Omental fat pad (tissue), 4 donors: ENCODE results near the gene WFDC12. TPM values are rescaled to one million over a fixed set of nuclear protein-coding genes. Genes with fewer than 3 reads are reported as not detected.

Experiments
- ATAC-seq: fragments of 150-250 bp; one replicate; pipeline ENCODE4 v1.9.1; 2016; ENCODE audit warnings: mild to moderate bottlenecking, moderate library complexity; ENCODE audit not compliant: low FRiP score
- DNase-seq: peaks from one replicate; pipeline ENCODE4 v3.0.0-alpha.2; 2019; ENCODE audit warnings: low spot score
- total RNA-seq, 4 donors: library from RNA; depleted of rRNA; stranded (reverse); fragments of >200 nt; gene quantifications; one replicate each; pipeline ENCODE4 v1.1.0, GENCODE V29; 2016
- TF ChIP-seq, protein P1 (sequence below), 3 donors: fragments of 450-650 bp; IDR thresholded peaks; one replicate each; pipeline ENCODE4 v1.5.1; 2016 to 2017; ENCODE audit warnings: antibody characterized with exemption in 3 of 3, mild to moderate bottlenecking in 3 of 3, moderate library complexity in 2 of 3

The WFDC12 gene
- total RNA-seq, 4 donors from 2014 or later = not detected

DNA sequence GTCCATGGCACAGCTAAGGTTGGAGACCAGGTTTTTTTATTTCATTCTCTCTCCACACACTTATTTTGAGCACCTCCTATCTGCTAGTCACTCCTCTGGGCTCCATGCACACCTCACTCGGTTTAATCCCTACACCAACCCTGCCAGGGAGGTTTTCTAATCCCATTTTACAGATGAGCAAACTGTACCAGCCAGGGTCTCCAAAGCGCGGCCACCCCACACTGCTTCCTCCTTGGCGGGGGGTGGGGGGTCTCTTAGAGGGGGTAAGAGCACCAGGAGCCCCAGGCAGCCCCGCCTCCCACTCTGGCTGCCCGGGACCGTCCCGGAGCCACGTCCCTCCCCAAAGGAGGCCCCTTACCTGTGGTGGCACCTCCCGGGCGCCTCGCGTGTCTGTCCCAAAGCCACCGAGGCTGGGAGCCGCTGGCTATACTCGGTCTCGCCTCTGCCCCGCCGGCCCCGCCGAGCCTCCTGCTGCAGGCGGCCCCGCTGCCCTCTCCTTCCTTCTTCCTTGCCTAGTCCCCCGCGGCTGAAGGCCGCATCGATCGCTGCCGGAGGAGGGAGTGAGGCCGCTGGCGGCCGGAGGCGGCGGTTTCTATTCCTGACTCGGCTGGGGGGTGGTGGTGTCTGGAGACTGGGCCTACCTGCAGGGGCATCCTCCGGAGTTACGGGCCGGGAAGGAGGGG, 23.6 kb downstream of the WFDC12 start, which contains the start of gene KCNS1:
Gene KCNS1 (minus strand): TSS at position 565 of the 683 bp plus-strand sequence. CDS start 1,891 bp downstream, outside the sequence.
- TF ChIP-seq, protein P1, sequence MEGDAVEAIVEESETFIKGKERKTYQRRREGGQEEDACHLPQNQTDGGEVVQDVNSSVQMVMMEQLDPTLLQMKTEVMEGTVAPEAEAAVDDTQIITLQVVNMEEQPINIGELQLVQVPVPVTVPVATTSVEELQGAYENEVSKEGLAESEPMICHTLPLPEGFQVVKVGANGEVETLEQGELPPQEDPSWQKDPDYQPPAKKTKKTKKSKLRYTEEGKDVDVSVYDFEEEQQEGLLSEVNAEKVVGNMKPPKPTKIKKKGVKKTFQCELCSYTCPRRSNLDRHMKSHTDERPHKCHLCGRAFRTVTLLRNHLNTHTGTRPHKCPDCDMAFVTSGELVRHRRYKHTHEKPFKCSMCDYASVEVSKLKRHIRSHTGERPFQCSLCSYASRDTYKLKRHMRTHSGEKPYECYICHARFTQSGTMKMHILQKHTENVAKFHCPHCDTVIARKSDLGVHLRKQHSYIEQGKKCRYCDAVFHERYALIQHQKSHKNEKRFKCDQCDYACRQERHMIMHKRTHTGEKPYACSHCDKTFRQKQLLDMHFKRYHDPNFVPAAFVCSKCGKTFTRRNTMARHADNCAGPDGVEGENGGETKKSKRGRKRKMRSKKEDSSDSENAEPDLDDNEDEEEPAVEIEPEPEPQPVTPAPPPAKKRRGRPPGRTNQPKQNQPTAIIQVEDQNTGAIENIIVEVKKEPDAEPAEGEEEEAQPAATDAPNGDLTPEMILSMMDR (IDR thresholded peaks at IDR 0.05) = no peak
- ATAC-seq (no peak), DNase-seq (no peak)

DNA sequence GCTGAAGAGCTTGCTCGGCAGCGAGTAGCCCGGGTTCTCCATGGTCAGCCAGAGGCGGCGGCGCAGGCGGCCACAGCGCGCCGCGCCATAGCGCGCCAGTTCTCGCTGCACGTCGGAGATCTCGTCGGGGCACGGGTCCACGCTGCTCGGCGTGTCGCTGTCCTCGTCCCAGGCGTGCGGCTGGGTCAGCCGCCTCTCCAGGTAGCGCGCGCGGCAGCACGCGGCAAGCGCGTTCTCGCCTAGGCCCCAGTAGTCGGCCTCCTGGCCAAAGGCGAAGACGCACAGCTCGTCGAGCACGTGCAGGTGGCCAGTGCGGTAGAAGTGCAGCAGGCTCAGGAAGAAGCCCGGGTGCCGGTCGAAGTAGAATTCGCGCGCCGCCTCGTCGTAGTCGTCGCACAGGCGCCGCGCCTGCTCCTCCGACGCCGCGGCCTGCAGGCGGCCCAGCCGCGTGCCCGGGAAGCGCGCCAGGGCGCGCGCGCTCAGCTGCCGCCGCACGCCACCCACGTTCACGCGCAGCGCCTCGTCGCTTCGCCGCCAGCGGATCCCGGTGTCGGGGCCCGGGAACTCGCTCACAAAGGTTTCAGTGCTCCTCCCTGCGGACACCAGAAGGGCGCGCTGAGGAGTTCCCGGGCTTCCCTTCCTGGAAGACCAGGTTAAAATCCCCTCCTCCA, 26.0 kb downstream of the WFDC12 start:
- TF ChIP-seq, protein P1 (IDR thresholded peaks at IDR 0.05) = no peak
- DNase-seq (no peak), ATAC-seq (no peak)

DNA sequence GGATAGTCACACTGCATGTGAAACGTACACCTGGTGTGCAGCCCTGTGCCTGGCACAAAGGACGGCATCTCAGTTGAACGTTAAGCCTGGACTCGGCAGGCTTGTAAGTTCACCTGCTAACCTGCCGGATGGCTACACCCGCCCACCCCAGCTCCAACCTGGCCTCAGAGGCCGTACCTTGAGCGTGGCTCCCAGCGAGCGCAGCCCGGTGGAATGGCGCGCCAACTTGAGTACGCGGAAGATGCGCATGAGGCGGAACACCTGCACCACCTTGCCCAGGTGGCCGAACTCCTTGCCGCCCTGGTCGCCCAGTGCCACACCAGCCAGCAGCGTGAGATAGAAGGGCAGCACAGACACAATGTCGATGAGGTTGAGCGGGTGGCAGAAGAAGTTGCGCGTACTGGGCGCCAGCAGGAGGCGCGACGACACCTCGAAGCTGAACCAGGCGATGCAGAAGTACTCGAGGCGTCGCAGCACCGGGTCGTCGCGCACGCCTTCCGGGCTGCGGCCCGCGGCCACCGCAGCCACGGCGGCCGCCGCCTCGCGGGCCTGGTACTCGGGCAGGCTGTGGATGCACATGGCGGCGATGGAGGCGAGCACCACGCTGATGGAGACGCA, 26.7 kb downstream of the WFDC12 start:
- TF ChIP-seq, protein P1 (IDR thresholded peaks at IDR 0.05) = no peak
- DNase-seq (no peak), ATAC-seq (no peak)

DNA sequence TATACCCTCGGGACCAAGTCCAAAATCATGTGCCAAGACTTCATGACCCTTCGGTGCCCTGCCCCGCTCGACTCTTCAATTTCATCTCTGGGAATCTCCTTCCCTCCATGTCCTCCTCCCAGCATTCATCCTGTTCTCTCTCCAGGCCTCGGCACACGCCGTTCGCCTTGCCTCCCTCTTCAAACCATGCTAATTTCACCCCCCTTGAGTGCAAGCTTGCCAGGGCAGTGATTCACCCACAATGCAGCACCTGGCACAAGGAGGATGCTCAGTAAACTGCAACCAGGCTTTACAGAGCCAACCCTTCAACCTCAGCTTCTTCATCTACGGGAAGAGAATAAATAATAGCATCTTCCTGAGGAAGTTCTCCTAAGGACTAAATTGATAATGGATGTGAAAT, 27.5 kb downstream of the WFDC12 start:
- TF ChIP-seq, protein P1 (IDR thresholded peaks at IDR 0.05) = no peak

DNA sequence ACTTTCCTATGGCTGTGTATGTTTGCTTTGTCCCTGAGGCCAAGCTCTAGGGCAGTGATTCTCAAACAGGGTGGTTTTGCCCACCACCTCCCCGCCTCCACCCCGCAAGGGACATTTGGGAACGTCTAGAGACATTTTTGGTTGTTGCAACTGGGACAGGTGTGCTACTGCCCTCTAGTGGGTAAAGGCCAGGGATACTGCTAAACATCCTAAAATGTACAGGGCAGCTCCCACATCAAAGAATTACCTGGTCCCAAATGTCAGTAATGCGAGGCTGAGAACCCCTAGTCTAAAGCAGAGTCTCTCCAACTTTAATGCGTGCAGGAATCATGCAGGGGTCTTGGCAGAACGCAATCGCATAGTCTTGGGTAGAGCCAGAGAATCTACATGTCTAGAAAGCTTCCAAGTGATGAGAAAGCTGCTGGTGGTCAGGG, 28.4 kb downstream of the WFDC12 start:
- ATAC-seq (no peak), DNase-seq (no peak)
- TF ChIP-seq, protein P1 (IDR thresholded peaks at IDR 0.05) = no peak

More for the DNA sequence above, 27.5 kb downstream of the WFDC12 start:
- ATAC-seq (no peak), DNase-seq (no peak)

DNA sequence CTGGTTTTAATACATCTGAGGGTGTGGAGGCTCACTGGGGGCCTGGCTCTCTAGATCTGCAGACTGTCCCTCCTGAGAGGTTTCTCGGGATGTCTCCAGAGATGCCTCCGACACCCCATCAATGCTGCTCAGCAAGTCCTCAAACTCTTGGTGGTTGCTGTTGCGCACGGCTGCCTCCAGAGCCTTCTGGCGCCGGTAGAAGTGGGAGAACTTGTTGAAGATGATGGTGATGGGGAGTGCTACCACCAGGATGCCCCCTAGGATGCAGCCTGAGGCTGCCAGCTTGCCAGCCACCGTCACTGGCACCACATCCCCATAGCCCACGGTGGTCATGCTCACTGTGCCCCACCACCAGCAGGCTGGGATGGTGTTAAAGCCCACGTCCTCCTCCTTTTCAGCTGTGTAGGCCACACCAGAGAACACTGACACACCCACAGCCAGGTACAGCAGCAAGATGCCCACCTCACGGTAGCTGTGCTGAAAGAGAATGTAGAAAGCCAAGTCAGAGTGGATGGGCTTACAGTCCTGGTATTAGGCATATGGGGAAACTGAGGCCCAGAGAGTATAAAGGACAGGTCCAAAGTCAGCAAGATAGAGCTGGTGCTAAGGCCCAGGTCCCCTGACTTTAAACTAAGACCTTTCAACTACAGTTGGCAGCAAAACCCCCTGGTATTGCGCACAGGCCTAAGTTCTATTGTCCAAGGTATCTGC, 29.2 kb downstream of the WFDC12 start:
- DNase-seq (no peak), ATAC-seq (no peak)
- TF ChIP-seq, protein P1 (IDR thresholded peaks at IDR 0.05) = no peak
